Left lung (tissue), 10 donors: ENCODE results near the gene MS4A7. TPM values are rescaled to one million over a fixed set of nuclear protein-coding genes. Genes with fewer than 3 reads are reported as not detected.

Experiments used
- ATAC-seq: fragments of 200-7000 bp; cut with Tn5 transposase; one replicate; pipeline ENCODE4 v1.9.1; 2020; ENCODE audit warnings: moderate library complexity
- DNase-seq, 4 donors: peaks; one replicate each; pipeline ENCODE4 v3.0.0-alpha.2; 2013 to 2020
- H3K27ac ChIP-seq, 2 donors: fragments of 200-600 bp; sonication (generic) in 1 of 2; one replicate each; pipeline versions ENCODE4 v1.5.0 to v1.8.0; 2020 to 2021
- H3K27me3 ChIP-seq, 2 donors: fragments of 200-600 bp; sonication (generic) in 1 of 2; one replicate each; pipeline versions ENCODE4 v1.5.0 to v1.8.0; 2020 to 2021
- H3K36me3 ChIP-seq, 2 donors: fragments of 200-600 bp; sonication (generic) in 1 of 2; one replicate each; pipeline versions ENCODE4 v1.5.0 to v1.8.0; 2020 to 2021
- H3K4me1 ChIP-seq, 2 donors: fragments of 200-600 bp; one replicate each; pipeline ENCODE4 v1.8.0; 2021
- H3K4me3 ChIP-seq, 2 donors: fragments of 200-600 bp; sonication (generic) in 1 of 2; one replicate each; pipeline versions ENCODE4 v1.5.0 to v1.8.0; 2020 to 2021; ENCODE audit warnings: mild to moderate bottlenecking in 1 of 2
- H3K9me3 ChIP-seq, 2 donors: fragments of 200-600 bp; sonication (generic) in 1 of 2; one replicate each; pipeline versions ENCODE4 v1.5.0 to v1.8.0; 2020 to 2021
- intact Hi-C, 2 donors: fragments of 100-400 bp; cut with DNase I; formaldehyde crosslinking; loops; one replicate each; pipeline versions ENCODE4 v1.11.2 to v1.14.2; 2022
- polyA plus RNA-seq, 6 donors: library from polyadenylated mRNA; unstranded; fragments of 120-200 nt; gene quantifications; one replicate each; pipeline ENCODE4 v1.2.1, GENCODE V29; 2013; ENCODE audit not compliant: insufficient read length in 6 of 6
- total RNA-seq, 2 donors: library from RNA; stranded (reverse); fragmentation: NEBNext Ultra II Directional; extraction: Animal tissue kit (Norgen Biotek cat#: 25700); gene quantifications; one replicate each; pipeline ENCODE4 v1.2.1, GENCODE V29; 2021
- TF ChIP-seq, protein P1 (sequence below), 2 donors: fragments of 200-600 bp; sonication (generic) in 1 of 2; IDR thresholded peaks; one replicate each; pipeline versions ENCODE4 v1.5.0 to v1.8.0; 2021; ENCODE audit warnings: antibody characterized with exemption in 2 of 2
- donor health status: DM: no; HTN: yes; CAD: no.
- donor health status: DM: no; HTN: no; CAD: no.

MS4A7 gene
- total and polyA plus RNA-seq, 8 donors: 11.5 to 143 (median 17.7) TPM

DNA sequence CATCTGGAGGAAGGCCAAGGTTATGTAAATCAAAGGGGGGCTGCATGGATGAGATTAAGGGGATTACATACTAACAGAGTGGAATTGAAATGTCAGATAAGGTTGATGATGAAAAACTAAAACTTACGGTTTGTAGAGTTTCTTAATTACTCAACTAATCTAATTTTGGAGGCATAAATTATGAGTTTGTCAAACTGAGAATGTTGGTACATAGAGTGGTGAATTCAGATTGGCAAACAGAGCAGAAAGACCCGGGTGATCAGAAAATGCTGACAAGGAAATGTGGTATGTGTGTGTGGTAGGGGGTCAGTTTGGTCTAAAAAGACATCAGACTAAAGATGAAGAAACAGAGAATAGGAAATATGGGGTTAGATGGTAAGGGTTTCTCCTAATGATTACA lies 40.3 kb upstream of the MS4A7 start:
- TF ChIP-seq, protein P1, sequence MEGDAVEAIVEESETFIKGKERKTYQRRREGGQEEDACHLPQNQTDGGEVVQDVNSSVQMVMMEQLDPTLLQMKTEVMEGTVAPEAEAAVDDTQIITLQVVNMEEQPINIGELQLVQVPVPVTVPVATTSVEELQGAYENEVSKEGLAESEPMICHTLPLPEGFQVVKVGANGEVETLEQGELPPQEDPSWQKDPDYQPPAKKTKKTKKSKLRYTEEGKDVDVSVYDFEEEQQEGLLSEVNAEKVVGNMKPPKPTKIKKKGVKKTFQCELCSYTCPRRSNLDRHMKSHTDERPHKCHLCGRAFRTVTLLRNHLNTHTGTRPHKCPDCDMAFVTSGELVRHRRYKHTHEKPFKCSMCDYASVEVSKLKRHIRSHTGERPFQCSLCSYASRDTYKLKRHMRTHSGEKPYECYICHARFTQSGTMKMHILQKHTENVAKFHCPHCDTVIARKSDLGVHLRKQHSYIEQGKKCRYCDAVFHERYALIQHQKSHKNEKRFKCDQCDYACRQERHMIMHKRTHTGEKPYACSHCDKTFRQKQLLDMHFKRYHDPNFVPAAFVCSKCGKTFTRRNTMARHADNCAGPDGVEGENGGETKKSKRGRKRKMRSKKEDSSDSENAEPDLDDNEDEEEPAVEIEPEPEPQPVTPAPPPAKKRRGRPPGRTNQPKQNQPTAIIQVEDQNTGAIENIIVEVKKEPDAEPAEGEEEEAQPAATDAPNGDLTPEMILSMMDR (IDR thresholded peaks at IDR 0.05): no peak
- ATAC-seq (no peak), DNase-seq (no peak)
- H3K36me3 ChIP-seq: no peaks in the 10 kb centered on the region
- H3K27ac ChIP-seq: no peak overlapping the region
- H3K27me3 ChIP-seq: no peaks in the 10 kb centered on the region
- H3K4me3 ChIP-seq: no peak overlapping the region
- H3K4me1 ChIP-seq: peaks cover 0 to 12% of the 10 kb centered on the region in 2 donors
- intact Hi-C loops: no loop called here
- no peaks in the 10 kb centered on the region for H3K9me3 ChIP-seq

DNA sequence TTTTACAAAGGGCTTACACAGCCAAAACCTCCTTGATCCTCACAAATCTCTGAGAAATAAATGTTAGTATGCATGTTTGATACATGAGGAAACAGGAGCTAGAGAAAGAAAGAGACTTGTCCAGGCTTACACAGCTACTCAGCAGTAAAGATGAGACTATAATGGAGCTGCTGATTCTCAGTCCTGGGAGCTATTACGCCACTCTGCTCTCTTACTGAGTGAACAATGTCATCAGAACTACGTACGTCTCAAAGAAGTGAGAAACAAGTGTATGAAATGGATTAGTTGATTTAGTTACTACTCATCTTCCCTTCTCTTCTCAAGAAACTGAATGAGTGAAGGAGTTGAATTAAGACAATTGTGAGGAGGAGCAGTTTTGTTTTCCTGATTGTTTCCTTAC lies 39.0 kb upstream of the MS4A7 start:
- H3K4me1 ChIP-seq: peaks cover 0 to 7% of the 10 kb centered on the region in 2 donors
- no peak overlapping the region for H3K4me3 ChIP-seq
- DNase-seq (no peak), ATAC-seq (no peak)
- intact Hi-C loops: no loop called here
- no peaks in the 10 kb centered on the region for H3K9me3 ChIP-seq
- H3K27me3 ChIP-seq: no peaks in the 10 kb centered on the region
- no peak overlapping the region for H3K27ac ChIP-seq
- H3K36me3 ChIP-seq: no peaks in the 10 kb centered on the region
- TF ChIP-seq, protein P1 (IDR thresholded peaks at IDR 0.05): no peak

DNA sequence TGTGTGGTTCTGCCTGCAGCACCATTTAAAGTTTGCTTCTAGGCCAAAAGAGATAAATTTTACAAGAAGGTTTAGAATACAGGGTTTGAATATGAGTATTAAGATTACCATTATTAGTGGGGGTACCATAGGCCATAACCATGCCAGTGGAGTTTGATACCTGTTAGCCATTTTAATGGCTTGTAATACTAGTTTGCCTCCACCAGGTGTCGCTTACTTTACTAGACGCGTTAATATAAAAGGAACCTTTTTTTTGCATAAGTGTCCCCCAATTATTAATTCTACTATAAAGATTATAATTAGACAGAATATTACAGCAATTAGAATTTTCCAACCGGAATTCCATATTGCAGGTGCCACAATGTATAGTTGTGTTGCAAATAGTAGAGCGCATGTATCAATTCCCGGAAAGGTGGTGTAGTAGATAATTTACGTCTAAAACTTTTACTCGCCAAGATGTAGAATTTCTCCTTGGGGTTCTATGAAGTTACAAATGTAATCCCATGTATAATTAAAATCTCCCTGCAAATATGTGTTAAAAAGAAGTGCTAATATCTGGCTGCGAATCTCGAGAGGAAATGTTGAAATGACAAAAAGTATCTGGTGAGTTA lies 35.1 kb upstream of the MS4A7 start:
- DNase-seq (no peak), ATAC-seq (no peak)
- no peaks in the 10 kb centered on the region for H3K27me3 ChIP-seq
- no peaks in the 10 kb centered on the region for H3K9me3 ChIP-seq
- TF ChIP-seq, protein P1 (IDR thresholded peaks at IDR 0.05): peak; percentile 39 to 55
- H3K36me3 ChIP-seq: no peaks in the 10 kb centered on the region
- H3K27ac ChIP-seq: no peak overlapping the region
- no peak overlapping the region for H3K4me3 ChIP-seq
- no peaks in the 10 kb centered on the region for H3K4me1 ChIP-seq
- intact Hi-C loops: no loop called here

DNA sequence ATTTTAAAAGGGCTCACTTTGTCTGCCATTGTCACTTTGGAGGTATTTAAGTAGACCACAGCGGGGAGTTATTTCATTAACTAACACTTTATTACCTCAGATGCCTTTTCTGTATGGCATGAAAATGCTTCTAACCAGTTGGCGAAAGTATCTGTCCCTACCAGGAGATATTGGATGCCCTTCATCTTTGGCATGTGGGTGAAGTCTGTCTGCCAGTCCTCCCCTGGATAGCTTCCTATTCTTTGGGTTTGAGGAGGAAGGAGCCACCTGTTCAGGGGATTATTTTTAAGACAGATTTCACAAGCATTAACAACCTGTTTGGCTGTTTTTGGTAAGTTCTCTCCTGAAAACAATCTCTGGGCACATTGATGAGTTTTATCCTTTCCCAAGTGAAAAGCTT lies 34.2 kb upstream of the MS4A7 start:
- H3K36me3 ChIP-seq: no peaks in the 10 kb centered on the region
- H3K4me3 ChIP-seq: no peak overlapping the region
- ATAC-seq (no peak), DNase-seq (no peak)
- intact Hi-C loops: no loop called here
- H3K27me3 ChIP-seq: no peaks in the 10 kb centered on the region
- H3K9me3 ChIP-seq: no peaks in the 10 kb centered on the region
- TF ChIP-seq, protein P1 (IDR thresholded peaks at IDR 0.05): no peak
- H3K27ac ChIP-seq: no peak overlapping the region
- H3K4me1 ChIP-seq: no peaks in the 10 kb centered on the region

DNA sequence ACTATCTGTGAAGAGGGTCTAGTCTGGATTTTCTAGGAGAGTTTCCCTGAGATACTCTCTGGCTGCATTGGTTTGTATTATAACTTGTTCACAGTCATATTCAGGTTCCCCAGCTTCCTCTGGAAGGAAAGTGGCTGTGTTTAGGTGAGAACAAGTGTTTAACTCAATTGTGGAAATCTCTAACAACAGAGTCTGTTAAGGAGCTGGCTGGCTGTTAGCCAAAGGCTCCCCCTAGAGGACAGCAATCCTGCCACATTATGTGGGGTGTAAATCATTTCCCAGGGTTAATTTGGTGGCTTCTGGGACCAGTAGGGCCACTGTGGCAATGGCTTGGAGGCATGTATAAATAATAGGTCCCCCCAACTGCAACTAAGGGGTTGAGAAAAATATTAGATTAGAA lies 32.8 kb upstream of the MS4A7 start:
- intact Hi-C loops: no loop called here
- no peak for ATAC-seq
- TF ChIP-seq, protein P1 (IDR thresholded peaks at IDR 0.05): peak in 1 of 2 donors; percentile 33

More for the DNA sequence above, 32.8 kb upstream of the MS4A7 start:
- Histone ChIP-seq H3K36me3 (no peaks in the 10 kb centered on the region), H3K9me3 (no peaks in the 10 kb centered on the region), H3K27me3 (no peaks in the 10 kb centered on the region), H3K4me3 (no peak overlapping the region), H3K27ac (no peak overlapping the region), H3K4me1 (no peaks in the 10 kb centered on the region)
- peak in 2 of 4 donors; percentile 15 to 40 for DNase-seq
